ENCODE measurements around the gene OST4. TPM values are rescaled to one million over a fixed set of nuclear protein-coding genes. Genes with fewer than 3 reads are reported as not detected.

Gene OST4
- total RNA-seq, 1 donor from 2014 or later: 269 TPM

DNA sequence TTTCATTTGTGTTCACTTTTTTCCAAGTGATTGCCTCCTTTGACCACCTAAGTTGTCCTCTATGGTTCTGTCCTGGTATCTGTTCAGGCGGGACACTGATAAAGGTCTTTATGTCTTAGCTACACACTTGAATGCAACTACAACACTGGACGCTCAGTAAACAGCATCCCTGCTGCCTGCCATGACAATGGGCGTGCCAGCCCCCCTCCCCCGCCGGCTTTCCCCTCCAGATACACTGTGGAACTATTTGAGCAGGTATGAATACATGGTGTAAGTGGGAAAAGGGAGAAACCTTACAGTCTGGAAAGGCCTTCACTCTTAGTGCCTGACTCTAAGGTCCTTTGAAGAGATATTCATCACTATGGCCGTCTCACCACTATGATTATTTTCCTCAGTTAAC lies 14.3 kb downstream of the OST4 start:
- no peak overlapping the region for H3K4me3 ChIP-seq
- peaks cover 8% of the 10 kb centered on the region for H3K4me1 ChIP-seq
- no peak overlapping the region for H3K27ac ChIP-seq
- no peak for TF ChIP-seq POLR2A (IDR thresholded peaks at IDR 0.05)
- peaks cover 0 to 63% of the 10 kb centered on the region in 2 donors for H3K36me3 ChIP-seq
- intact Hi-C loops (cut with DNase I): no loop called here
- DNase-seq (ENCODE audit: extremely low spot score in 2 of 2): no peak
- no peaks in the 10 kb centered on the region for H3K27me3 ChIP-seq
- no peaks in the 10 kb centered on the region for H3K9me3 ChIP-seq

DNA sequence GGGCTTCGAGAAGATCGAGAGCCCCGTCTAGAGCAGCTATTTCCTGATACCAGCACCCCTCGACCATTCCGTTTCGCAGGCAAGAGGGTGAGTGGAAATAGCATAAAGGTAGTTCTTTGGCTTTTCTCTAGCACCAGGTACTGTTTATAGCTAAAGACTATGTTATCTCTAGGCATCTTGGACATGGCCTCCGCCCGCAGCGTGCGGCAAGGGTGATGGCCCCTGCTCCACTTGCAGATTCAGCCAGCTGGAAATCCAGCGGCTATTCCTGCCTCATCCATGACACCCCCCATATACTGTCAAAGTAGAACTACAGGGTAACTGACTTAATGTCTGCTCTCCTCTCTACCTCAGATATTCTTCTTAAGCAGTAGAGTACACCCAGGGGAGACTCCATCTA lies 16.7 kb downstream of the OST4 start:
- Histone ChIP-seq H3K36me3 (peaks cover 0 to 57% of the 10 kb centered on the region in 2 donors), H3K4me3 (no peak overlapping the region), H3K4me1 (peaks cover 14% of the 10 kb centered on the region), H3K27me3 (no peaks in the 10 kb centered on the region), H3K9me3 (no peaks in the 10 kb centered on the region), H3K27ac (no peak overlapping the region)
- TF ChIP-seq, protein P1, sequence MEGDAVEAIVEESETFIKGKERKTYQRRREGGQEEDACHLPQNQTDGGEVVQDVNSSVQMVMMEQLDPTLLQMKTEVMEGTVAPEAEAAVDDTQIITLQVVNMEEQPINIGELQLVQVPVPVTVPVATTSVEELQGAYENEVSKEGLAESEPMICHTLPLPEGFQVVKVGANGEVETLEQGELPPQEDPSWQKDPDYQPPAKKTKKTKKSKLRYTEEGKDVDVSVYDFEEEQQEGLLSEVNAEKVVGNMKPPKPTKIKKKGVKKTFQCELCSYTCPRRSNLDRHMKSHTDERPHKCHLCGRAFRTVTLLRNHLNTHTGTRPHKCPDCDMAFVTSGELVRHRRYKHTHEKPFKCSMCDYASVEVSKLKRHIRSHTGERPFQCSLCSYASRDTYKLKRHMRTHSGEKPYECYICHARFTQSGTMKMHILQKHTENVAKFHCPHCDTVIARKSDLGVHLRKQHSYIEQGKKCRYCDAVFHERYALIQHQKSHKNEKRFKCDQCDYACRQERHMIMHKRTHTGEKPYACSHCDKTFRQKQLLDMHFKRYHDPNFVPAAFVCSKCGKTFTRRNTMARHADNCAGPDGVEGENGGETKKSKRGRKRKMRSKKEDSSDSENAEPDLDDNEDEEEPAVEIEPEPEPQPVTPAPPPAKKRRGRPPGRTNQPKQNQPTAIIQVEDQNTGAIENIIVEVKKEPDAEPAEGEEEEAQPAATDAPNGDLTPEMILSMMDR (IDR thresholded peaks at IDR 0.05): no peak
- TF ChIP-seq POLR2AphosphoS5 (IDR thresholded peaks at IDR 0.05; ENCODE audit: insufficient read depth in 1 of 2, low read depth in 1 of 2) (no peak), POLR2A (IDR thresholded peaks at IDR 0.05) (no peak)
- no peak for DNase-seq (ENCODE audit: extremely low spot score in 2 of 2)
- intact Hi-C loops (cut with DNase I): no loop called here

DNA sequence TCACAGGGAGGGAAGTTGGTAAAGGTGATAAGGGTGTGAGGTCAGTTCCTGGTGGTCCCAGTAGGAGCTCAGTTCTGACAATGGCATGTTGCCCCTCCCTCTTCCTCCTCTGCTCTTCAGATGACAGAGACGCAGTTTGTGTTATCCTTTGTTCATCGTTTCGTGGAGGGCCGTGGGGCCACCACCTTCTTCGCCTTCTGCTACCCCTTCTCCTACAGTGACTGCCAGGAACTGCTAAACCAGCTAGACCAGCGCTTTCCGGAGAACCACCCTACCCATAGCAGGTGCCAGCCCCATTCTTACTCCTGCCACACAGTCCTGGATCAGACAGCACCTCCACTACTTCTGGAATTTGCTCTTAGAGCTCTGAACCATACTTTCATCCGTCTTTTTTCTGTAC lies 17.7 kb downstream of the OST4 start:
- Histone ChIP-seq H3K4me1 (peaks cover 22% of the 10 kb centered on the region), H3K4me3 (no peak overlapping the region), H3K36me3 (peaks cover 0 to 47% of the 10 kb centered on the region in 2 donors), H3K9me3 (no peaks in the 10 kb centered on the region), H3K27me3 (no peaks in the 10 kb centered on the region), H3K27ac (no peak overlapping the region)
- no peak for DNase-seq (ENCODE audit: extremely low spot score in 2 of 2)
- TF ChIP-seq POLR2A (IDR thresholded peaks at IDR 0.05) (no peak), POLR2AphosphoS5 (IDR thresholded peaks at IDR 0.05; ENCODE audit: insufficient read depth in 1 of 2, low read depth in 1 of 2) (no peak)
- TF ChIP-seq, protein P1 (IDR thresholded peaks at IDR 0.05): no peak
- intact Hi-C loops (cut with DNase I): no loop called here

DNA sequence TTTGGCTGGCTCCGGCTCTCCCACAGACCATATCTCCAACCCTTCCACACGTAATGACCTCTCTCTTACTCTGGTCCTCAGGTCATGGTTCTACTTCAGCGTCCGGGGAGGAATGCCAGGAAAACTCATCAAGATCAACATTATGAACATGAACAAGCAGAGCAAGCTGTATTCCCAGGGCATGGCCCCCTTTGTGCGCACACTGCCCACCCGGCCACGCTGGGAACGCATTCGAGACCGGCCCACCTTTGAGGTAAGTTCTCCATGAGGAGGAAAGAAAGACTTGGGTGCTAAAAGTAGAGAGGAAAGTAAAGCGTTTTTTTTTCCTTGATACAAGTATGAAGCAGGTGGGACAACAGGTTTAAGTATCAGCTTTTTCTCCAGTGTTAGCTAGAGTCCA lies 18.1 kb downstream of the OST4 start:
- TF ChIP-seq POLR2A (IDR thresholded peaks at IDR 0.05): no peak
- no peak overlapping the region for H3K4me3 ChIP-seq
- H3K9me3 ChIP-seq: no peaks in the 10 kb centered on the region
- H3K27ac ChIP-seq: no peak overlapping the region
- no peak for DNase-seq (ENCODE audit: extremely low spot score in 2 of 2)
- intact Hi-C loops (cut with DNase I): no loop called here
- H3K36me3 ChIP-seq: peaks cover 0 to 43% of the 10 kb centered on the region in 2 donors
- H3K27me3 ChIP-seq: no peaks in the 10 kb centered on the region
- peaks cover 22% of the 10 kb centered on the region for H3K4me1 ChIP-seq

DNA sequence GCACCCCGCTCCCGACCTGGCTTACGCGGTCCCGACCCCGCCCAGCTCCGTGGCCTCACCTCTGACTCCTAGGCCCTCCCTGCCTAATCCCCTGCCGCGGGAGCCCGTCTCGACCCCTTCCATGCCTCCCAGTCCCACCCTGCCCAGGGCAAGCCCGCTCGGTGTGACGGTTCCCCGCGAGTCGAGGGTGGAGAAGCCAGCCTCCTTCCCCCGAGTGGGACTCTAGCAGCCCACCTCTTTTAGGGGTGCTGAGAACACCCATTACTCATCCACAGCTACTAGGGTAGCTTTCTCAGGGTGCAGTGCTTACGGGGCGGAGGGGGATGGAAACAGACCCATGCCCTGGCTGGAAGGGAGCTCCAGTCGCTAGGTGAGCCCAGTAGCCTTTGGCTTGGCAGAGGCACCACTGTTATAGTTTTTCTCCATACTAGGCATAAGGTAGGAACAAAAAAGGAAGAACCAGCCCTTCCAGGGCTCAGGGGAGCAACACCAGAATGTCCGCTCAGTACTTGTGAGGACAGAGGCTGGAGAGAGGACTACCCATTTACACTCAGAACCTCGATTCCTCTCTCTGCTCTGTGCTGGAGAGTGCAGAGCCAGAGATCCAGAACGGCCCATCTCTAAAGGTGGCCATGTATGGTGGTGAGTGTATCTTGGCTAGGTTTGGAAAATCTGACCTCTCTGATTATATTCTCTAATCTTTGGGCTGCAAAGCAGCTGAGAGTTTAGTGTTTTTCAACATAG lies 19.4 kb downstream of the OST4 start:
- H3K4me3 ChIP-seq: peak overlapping the region; percentile 71 to 93
- DNase-seq (ENCODE audit: extremely low spot score in 2 of 2): no peak
- peaks cover 22% of the 10 kb centered on the region for H3K4me1 ChIP-seq
- H3K36me3 ChIP-seq: peaks cover 0 to 38% of the 10 kb centered on the region in 2 donors
- TF ChIP-seq, protein P1 (IDR thresholded peaks at IDR 0.05): no peak
- no peak for TF ChIP-seq POLR2AphosphoS5 (IDR thresholded peaks at IDR 0.05; ENCODE audit: insufficient read depth in 1 of 2, low read depth in 1 of 2)
- no peak for TF ChIP-seq POLR2A (IDR thresholded peaks at IDR 0.05)
- H3K27me3 ChIP-seq: no peaks in the 10 kb centered on the region
- H3K9me3 ChIP-seq: no peaks in the 10 kb centered on the region
- intact Hi-C loops (cut with DNase I): loop anchor here (2.0 kb wide), 1 partner anchor 35 kb away; the partner anchor contains the start of gene KHK
- peak overlapping the region; percentile 95 for H3K27ac ChIP-seq

All from vagina (tissue), 2 donors.